SU-DHL-6 (cell line): ENCODE results near the gene TFPT.
A peak's percentile ranks its signal among the peaks of the same experiment; 100 is the strongest.

Experiments
- H2AFZ ChIP-seq: fragments of 200-600 bp; sonication (generic); 2 replicates; pipeline ENCODE4 v1.6.1; 2014; ENCODE audit warnings: low read depth, mild to moderate bottlenecking, moderate library complexity, mixed read lengths, antibody characterized with exemption, low read length; ENCODE audit not compliant: severe bottlenecking
- H3F3A ChIP-seq: fragments of 200-600 bp; shearing (Covaris generic); 2 replicates; pipeline ENCODE4 v1.6.0; 2016; ENCODE audit warnings: antibody characterized with exemption, mild to moderate bottlenecking; ENCODE audit not compliant: insufficient read depth
- H3K27ac ChIP-seq: fragments of 200-600 bp; sonication (generic); 2 replicates; pipeline ENCODE4 v1.5.1; 2016; ENCODE audit warnings: low read depth, mild to moderate bottlenecking, low read length, moderate library complexity, mixed read lengths
- H3K27me3 ChIP-seq: fragments of 200-600 bp; sonication (generic), shearing (Covaris generic); 2 replicates; pipeline ENCODE4 v1.6.0; 2014; ENCODE audit warnings: mild to moderate bottlenecking, low read length
- H3K36me3 ChIP-seq: fragments of 200-600 bp; sonication (generic); 2 replicates; pipeline ENCODE4 v1.6.1; 2014; ENCODE audit warnings: mild to moderate bottlenecking, low read length, mixed read lengths
- H3K4me2 ChIP-seq: fragments of 300-600, 200-600 bp; shearing (Covaris generic), sonication (generic); 2 replicates; pipeline ENCODE4 v1.6.0; 2014; ENCODE audit warnings: low read length, low read depth, mild to moderate bottlenecking; ENCODE audit not compliant: poor library complexity, severe bottlenecking
- H3K4me3 ChIP-seq: fragments of 200-600 bp; sonication (generic); 2 replicates; pipeline ENCODE4 v1.5.1; 2014; ENCODE audit warnings: antibody characterized with exemption, low read length, mild to moderate bottlenecking, mixed read lengths; ENCODE audit not compliant: insufficient read depth, poor library complexity, severe bottlenecking
- H3K79me2 ChIP-seq: fragments of 200-600 bp; sonication (generic); 2 replicates; pipeline ENCODE4 v1.6.1; 2014; ENCODE audit warnings: mild to moderate bottlenecking, low read length, moderate library complexity; ENCODE audit not compliant: insufficient read depth
- H3K9ac ChIP-seq: fragments of 200-600 bp; sonication (generic); 2 replicates; pipeline ENCODE4 v1.7.0; 2014; ENCODE audit warnings: mild to moderate bottlenecking, low read length
- H3K9me2 ChIP-seq: fragments of 200-600 bp; sonication (generic); replicated peaks from 2 replicates; pipeline ENCODE4 v1.6.1; 2014; ENCODE audit warnings: low read length; ENCODE audit not compliant: insufficient read depth
- H3K9me3 ChIP-seq: fragments of 200-600 bp; sonication (generic); 2 replicates; pipeline ENCODE4 v1.6.1; 2014; ENCODE audit warnings: low read length, mixed read lengths; ENCODE audit not compliant: insufficient read depth
- H4K20me1 ChIP-seq: fragments of 200-600 bp; sonication (generic); 2 replicates; pipeline ENCODE4 v1.6.1; 2014; ENCODE audit warnings: low read depth, mild to moderate bottlenecking, antibody characterized with exemption, low read length, moderate library complexity, mixed read lengths
- CTCF ChIP-seq: fragments of 200-600 bp; sonication (generic); IDR thresholded peaks from one replicate; pipeline ENCODE4 v1.5.1; 2017; ENCODE audit warnings: antibody characterized with exemption, mild to moderate bottlenecking, low read length, moderate library complexity; ENCODE audit not compliant: insufficient read depth, poor library complexity, severe bottlenecking
- EZH2phosphoT487 ChIP-seq: fragments of 200-600 bp; sonication (generic), shearing (Covaris generic); conservative IDR thresholded peaks from 2 replicates; pipeline ENCODE4 v1.6.1; 2018; ENCODE audit warnings: mild to moderate bottlenecking, antibody characterized with exemption, low read length, moderate library complexity, mixed read lengths

Gene TFPT

DNA sequence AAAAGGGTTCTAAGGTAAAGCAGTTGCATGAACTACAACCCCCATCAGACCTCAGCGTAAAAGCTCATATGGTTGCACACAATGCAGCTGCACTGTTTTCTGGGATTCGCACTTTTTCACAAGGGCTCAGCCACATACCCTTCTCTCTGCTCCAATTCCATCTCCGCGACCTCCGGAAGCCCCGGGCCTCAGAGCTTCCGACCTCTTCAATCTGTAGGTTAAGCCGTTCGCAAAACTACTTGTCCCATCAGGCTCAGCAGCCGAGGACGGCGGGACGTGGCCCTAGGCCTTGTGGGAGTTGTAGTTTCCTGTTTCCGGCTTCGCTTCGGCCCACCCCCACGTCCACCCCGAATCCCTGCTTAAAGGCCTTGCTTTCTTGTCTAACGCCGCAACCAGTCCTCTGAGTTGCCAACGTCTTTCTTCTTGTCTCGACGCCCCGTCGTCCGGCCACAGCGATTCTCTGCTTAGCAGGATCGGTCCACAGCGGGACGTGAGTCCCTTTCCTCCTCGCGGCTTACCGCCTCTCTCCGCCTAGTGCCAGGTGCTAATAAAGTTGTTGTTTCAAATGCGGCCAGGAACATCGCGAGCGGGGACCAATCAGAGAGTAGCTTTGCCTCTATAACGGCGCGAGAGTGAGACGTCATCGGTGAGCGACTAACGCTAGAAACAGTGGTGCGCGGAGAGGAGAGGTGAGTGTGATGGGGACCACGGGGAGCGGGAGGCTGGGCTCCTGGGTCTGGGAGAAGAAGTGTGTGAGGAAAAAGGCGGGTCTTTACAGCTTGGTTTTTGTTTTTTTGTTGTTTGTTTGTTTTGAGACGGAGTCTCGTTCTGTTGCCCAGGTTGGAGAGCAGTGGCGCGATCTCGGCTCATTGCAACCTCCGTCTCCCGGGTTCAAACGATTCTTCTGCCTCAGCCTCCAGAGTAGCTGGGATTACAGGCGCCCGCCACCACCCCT is at the start of gene TFPT, which contains the start of gene PRPF31:
TSS of gene TFPT (minus strand) at position 549 of the 955 bp plus-strand sequence. CDS start at position 161, 388 bp downstream.
TSS of gene PRPF31 (plus strand) at position 646 of the 955 bp plus-strand sequence. CDS start 2,525 bp downstream, outside the sequence.
- Histone ChIP-seq H3K27ac (peak within 1 kb of the TSS; percentile 72), H3K36me3 (no peaks in the 10 kb centered on the region)
- TF ChIP-seq EZH2phosphoT487 (no peak), CTCF (no peak)

GRCh38 chr19:54165222-54165621 is 49.8 kb upstream of the TFPT start:
- Histone ChIP-seq H3K36me3 (no peaks in the 10 kb centered on the region), H3K9ac (no peak overlapping the region), H3K9me2 (no peaks in the 10 kb centered on the region), H4K20me1 (no peaks in the 10 kb centered on the region), H2AFZ (no peak overlapping the region), H3K9me3 (no peaks in the 10 kb centered on the region), H3K4me3 (no peak overlapping the region), H3K27ac (no peak overlapping the region), H3F3A (no peaks in the 10 kb centered on the region), H3K27me3 (no peaks in the 10 kb centered on the region), H3K4me2 (no peak overlapping the region), H3K79me2 (no peaks in the 10 kb centered on the region)
- no peak for TF ChIP-seq CTCF
- TF ChIP-seq EZH2phosphoT487 = no peak

More for the DNA sequence above, at the start of gene TFPT, which contains the start of gene PRPF31:
- Histone ChIP-seq H4K20me1 (no peaks in the 10 kb centered on the region), H3K27me3 (no peaks in the 10 kb centered on the region), H3K4me3 (peak within 1 kb of the TSS; percentile 78), H3K9ac (peak within 1 kb of the TSS; percentile 69), H2AFZ (peak within 1 kb of the TSS; percentile 67), H3K9me2 (no peaks in the 10 kb centered on the region), H3K9me3 (no peaks in the 10 kb centered on the region), H3F3A (0 out of 2 replicates have a peak, but pooled peaks cover 5% of the 10 kb centered on the region), H3K4me2 (peak within 1 kb of the TSS; percentile 84), H3K79me2 (peaks cover 32% of the 10 kb centered on the region)

GRCh38 chr19:54164369-54165068 is 49.1 kb upstream of the TFPT start:
- H3K27ac ChIP-seq = no peak overlapping the region
- H3K4me3 ChIP-seq = no peak overlapping the region
- TF ChIP-seq EZH2phosphoT487 = no peak
- no peaks in the 10 kb centered on the region for H3K79me2 ChIP-seq
- no peak overlapping the region for H3K4me2 ChIP-seq
- H3K9me3 ChIP-seq = no peaks in the 10 kb centered on the region
- H3K9ac ChIP-seq = no peak overlapping the region
- H4K20me1 ChIP-seq = no peaks in the 10 kb centered on the region
- H3K36me3 ChIP-seq = no peaks in the 10 kb centered on the region
- H3F3A ChIP-seq = no peaks in the 10 kb centered on the region
- H3K9me2 ChIP-seq = no peaks in the 10 kb centered on the region
- no peak overlapping the region for H2AFZ ChIP-seq
- H3K27me3 ChIP-seq = no peaks in the 10 kb centered on the region
